SK-N-SH treated with all-trans-retinoic acid at 6 μM for 48 hours (cell line): ENCODE results near the gene CATSPERZ.

Experiments used
- ATAC-seq: fragments of 200-7000 bp; cut with Tn5 transposase; 3 replicates; pipeline ENCODE4 v1.9.1; 2020; ENCODE audit warnings: mild to moderate bottlenecking, moderate library complexity
- BACH2 ChIP-seq: fragments of 250-450 bp; sonication (Bioruptor Pico); IDR thresholded peaks from 2 replicates; pipeline ENCODE4 v1.9.0; 2021; ENCODE audit warnings: mild to moderate bottlenecking, borderline replicate concordance
- CSDC2 ChIP-seq: fragments of 250-450 bp; sonication (Bioruptor Pico); IDR thresholded peaks from 2 replicates; pipeline ENCODE4 v1.5.0; 2020; ENCODE audit warnings: mild to moderate bottlenecking, moderate library complexity
- ESRRG ChIP-seq: fragments of 250-450 bp; sonication (Bioruptor Pico); IDR thresholded peaks from 2 replicates; pipeline ENCODE4 v1.6.1; 2021; ENCODE audit warnings: mild to moderate bottlenecking
- ISL1 ChIP-seq: fragments of 250-450 bp; sonication (Bioruptor Pico); IDR thresholded peaks from 2 replicates; pipeline ENCODE4 v2.1.2; 2022; ENCODE audit warnings: mild to moderate bottlenecking, moderate library complexity
- OSR1 ChIP-seq: fragments of 250-450 bp; sonication (Bioruptor Pico); IDR thresholded peaks from 2 replicates; pipeline ENCODE4 v1.8.0; 2022; ENCODE audit warnings: moderate library complexity, mild to moderate bottlenecking, inconsistent platforms
- POU6F1 ChIP-seq: fragments of 250-450 bp; sonication (Bioruptor Pico); IDR thresholded peaks from 2 replicates; pipeline ENCODE4 v1.8.0; 2021; ENCODE audit warnings: low read depth, mild to moderate bottlenecking, moderate library complexity, borderline replicate concordance
- RARB ChIP-seq: fragments of 250-450 bp; sonication (Bioruptor Pico); IDR thresholded peaks from 2 replicates; pipeline ENCODE4 v1.8.0; 2021; ENCODE audit warnings: mild to moderate bottlenecking, moderate library complexity
- SNAI2 ChIP-seq: fragments of 250-450 bp; sonication (Bioruptor Pico); IDR thresholded peaks from 2 replicates; pipeline ENCODE4 v1.5.0; 2020; ENCODE audit warnings: mild to moderate bottlenecking, moderate library complexity
- TCF4 ChIP-seq: fragments of 250-450 bp; sonication (Bioruptor Pico); IDR thresholded peaks from 2 replicates; pipeline ENCODE4 v1.8.0; 2021; ENCODE audit warnings: mild to moderate bottlenecking, moderate library complexity, borderline replicate concordance
- ZC3H10 ChIP-seq: fragments of 250-450 bp; sonication (Bioruptor Pico); IDR thresholded peaks from 2 replicates; pipeline ENCODE4 v1.5.1; 2021; ENCODE audit warnings: mild to moderate bottlenecking, moderate library complexity
- ZFP30 ChIP-seq: fragments of 450-650 bp; formaldehyde crosslinking; IDR thresholded peaks from 2 replicates; pipeline ENCODE4 v1.5.0; 2022; ENCODE audit warnings: mild to moderate bottlenecking, moderate library complexity
- ZNF8 ChIP-seq: fragments of 450-650 bp; formaldehyde crosslinking; IDR thresholded peaks from 2 replicates; pipeline ENCODE4 v1.5.0; 2020; ENCODE audit warnings: mild to moderate bottlenecking, moderate library complexity
- TF ChIP-seq, protein P1 (sequence below): fragments of 250-450 bp; sonication (Bioruptor Pico); IDR thresholded peaks from 2 replicates; pipeline ENCODE4 v1.5.0; 2020; ENCODE audit warnings: mild to moderate bottlenecking, moderate library complexity
- TF ChIP-seq, protein P2 (sequence below): fragments of 250-450 bp; sonication (Bioruptor Pico); IDR thresholded peaks from 2 replicates; pipeline ENCODE4 v1.5.1; 2021; ENCODE audit warnings: mild to moderate bottlenecking, moderate library complexity
- TF ChIP-seq, protein P3 (sequence below): fragments of 250-450 bp; sonication (Bioruptor Pico); IDR thresholded peaks from 2 replicates; pipeline ENCODE4 v1.5.1; 2020; ENCODE audit warnings: low read depth, mild to moderate bottlenecking, moderate library complexity
- TF ChIP-seq, protein P4 (sequence below): fragments of 250-450 bp; sonication (Bioruptor Pico); IDR thresholded peaks from 2 replicates; pipeline ENCODE4 v1.8.0; 2020; ENCODE audit warnings: mild to moderate bottlenecking, moderate library complexity, borderline replicate concordance

The CATSPERZ gene

DNA sequence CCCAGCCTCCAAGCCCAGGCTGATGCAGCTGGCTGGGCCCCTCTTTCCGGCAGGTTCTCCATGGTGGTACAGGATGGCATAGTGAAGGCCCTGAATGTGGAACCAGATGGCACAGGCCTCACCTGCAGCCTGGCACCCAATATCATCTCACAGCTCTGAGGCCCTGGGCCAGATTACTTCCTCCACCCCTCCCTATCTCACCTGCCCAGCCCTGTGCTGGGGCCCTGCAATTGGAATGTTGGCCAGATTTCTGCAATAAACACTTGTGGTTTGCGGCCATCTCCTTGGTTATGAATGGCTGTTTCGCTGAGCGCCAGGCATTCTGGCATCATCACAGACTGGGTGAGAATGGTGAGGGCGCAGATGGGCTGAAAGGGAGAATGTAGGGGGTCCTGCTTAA is 21.4 kb downstream of the CATSPERZ start (continued):
- TF ChIP-seq, protein P1, sequence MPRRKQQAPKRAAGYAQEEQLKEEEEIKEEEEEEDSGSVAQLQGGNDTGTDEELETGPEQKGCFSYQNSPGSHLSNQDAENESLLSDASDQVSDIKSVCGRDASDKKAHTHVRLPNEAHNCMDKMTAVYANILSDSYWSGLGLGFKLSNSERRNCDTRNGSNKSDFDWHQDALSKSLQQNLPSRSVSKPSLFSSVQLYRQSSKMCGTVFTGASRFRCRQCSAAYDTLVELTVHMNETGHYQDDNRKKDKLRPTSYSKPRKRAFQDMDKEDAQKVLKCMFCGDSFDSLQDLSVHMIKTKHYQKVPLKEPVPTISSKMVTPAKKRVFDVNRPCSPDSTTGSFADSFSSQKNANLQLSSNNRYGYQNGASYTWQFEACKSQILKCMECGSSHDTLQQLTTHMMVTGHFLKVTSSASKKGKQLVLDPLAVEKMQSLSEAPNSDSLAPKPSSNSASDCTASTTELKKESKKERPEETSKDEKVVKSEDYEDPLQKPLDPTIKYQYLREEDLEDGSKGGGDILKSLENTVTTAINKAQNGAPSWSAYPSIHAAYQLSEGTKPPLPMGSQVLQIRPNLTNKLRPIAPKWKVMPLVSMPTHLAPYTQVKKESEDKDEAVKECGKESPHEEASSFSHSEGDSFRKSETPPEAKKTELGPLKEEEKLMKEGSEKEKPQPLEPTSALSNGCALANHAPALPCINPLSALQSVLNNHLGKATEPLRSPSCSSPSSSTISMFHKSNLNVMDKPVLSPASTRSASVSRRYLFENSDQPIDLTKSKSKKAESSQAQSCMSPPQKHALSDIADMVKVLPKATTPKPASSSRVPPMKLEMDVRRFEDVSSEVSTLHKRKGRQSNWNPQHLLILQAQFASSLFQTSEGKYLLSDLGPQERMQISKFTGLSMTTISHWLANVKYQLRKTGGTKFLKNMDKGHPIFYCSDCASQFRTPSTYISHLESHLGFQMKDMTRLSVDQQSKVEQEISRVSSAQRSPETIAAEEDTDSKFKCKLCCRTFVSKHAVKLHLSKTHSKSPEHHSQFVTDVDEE (CRISPR knock-in tag): no peak
- TF ChIP-seq CSDC2 (CRISPR knock-in tag): no peak
- no peak for TF ChIP-seq ZNF8 (CRISPR knock-in tag)
- no peak for TF ChIP-seq TCF4

- ATAC-seq: no peak
- TF ChIP-seq ZC3H10 (no peak), ESRRG (CRISPR knock-in tag) (no peak)
- TF ChIP-seq, protein P2, sequence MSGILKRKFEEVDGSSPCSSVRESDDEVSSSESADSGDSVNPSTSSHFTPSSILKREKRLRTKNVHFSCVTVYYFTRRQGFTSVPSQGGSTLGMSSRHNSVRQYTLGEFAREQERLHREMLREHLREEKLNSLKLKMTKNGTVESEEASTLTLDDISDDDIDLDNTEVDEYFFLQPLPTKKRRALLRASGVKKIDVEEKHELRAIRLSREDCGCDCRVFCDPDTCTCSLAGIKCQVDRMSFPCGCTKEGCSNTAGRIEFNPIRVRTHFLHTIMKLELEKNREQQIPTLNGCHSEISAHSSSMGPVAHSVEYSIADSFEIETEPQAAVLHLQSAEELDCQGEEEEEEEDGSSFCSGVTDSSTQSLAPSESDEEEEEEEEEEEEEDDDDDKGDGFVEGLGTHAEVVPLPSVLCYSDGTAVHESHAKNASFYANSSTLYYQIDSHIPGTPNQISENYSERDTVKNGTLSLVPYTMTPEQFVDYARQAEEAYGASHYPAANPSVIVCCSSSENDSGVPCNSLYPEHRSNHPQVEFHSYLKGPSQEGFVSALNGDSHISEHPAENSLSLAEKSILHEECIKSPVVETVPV: no peak
- TF ChIP-seq, protein P1 (CRISPR knock-in tag): no peak
- TF ChIP-seq, protein P3, sequence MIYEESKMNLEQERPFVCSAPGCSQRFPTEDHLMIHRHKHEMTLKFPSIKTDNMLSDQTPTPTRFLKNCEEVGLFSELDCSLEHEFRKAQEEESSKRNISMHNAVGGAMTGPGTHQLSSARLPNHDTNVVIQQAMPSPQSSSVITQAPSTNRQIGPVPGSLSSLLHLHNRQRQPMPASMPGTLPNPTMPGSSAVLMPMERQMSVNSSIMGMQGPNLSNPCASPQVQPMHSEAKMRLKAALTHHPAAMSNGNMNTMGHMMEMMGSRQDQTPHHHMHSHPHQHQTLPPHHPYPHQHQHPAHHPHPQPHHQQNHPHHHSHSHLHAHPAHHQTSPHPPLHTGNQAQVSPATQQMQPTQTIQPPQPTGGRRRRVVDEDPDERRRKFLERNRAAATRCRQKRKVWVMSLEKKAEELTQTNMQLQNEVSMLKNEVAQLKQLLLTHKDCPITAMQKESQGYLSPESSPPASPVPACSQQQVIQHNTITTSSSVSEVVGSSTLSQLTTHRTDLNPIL: no peak
Observed at GRCh38 chr11:64322925-64323260, 22.7 kb downstream of the CATSPERZ start.

DNA sequence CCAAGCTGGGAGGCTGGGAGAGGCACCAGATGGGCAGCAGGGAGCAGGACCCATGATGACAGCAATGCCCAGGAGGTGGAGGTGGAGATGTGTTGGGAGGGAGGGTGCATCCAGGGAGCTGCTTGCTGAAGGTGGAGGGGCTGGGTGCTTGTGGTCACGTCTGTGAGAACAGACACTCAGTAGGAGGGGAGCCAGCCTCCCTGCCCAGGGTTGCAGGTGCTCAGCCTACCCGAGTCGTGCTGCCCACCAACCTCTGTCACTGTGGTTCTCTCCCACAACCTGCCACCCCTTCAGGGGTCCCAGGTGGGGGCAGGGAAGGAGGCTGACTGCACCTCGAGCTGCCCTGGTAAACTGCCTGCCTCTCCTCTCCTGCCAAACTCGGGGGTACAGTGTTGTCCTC is 23.2 kb downstream of the CATSPERZ start:
- ATAC-seq: no peak
- no peak for TF ChIP-seq ZFP30 (CRISPR knock-in tag)
- TF ChIP-seq, protein P4, sequence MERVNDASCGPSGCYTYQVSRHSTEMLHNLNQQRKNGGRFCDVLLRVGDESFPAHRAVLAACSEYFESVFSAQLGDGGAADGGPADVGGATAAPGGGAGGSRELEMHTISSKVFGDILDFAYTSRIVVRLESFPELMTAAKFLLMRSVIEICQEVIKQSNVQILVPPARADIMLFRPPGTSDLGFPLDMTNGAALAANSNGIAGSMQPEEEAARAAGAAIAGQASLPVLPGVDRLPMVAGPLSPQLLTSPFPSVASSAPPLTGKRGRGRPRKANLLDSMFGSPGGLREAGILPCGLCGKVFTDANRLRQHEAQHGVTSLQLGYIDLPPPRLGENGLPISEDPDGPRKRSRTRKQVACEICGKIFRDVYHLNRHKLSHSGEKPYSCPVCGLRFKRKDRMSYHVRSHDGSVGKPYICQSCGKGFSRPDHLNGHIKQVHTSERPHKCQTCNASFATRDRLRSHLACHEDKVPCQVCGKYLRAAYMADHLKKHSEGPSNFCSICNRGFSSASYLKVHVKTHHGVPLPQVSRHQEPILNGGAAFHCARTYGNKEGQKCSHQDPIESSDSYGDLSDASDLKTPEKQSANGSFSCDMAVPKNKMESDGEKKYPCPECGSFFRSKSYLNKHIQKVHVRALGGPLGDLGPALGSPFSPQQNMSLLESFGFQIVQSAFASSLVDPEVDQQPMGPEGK (CRISPR knock-in tag): no peak
- TF ChIP-seq OSR1: no peak
- TF ChIP-seq, protein P3: no peak
- no peak for TF ChIP-seq BACH2 (CRISPR knock-in tag)
- TF ChIP-seq CSDC2 (CRISPR knock-in tag): no peak
- no peak for TF ChIP-seq ISL1 (CRISPR knock-in tag)
- TF ChIP-seq SNAI2 (CRISPR knock-in tag): no peak
- no peak for TF ChIP-seq RARB (CRISPR knock-in tag)
- no peak for TF ChIP-seq POU6F1 (CRISPR knock-in tag)
- no peak for TF ChIP-seq ESRRG (CRISPR knock-in tag)
- no peak for TF ChIP-seq ZC3H10
- no peak for TF ChIP-seq ZNF8 (CRISPR knock-in tag)
- TF ChIP-seq TCF4: no peak

- peak; percentile 10; the same call in 1 of the 3 replicates for ATAC-seq
Observed at GRCh38 chr11:64323984-64324383, 23.8 kb downstream of the CATSPERZ start.
